T-helper 2 cell treated with Interferon-gamma antibody and Interleukin-4, amounts not matched to agents 5 μg/mL and 100 μg/mL, for 36 hours (primary cell): ENCODE data around the gene CUL1.

Source experiments
- DNase-seq: peaks from one replicate; pipeline ENCODE4 v3.0.0; 2021; ENCODE audit warnings: low spot score
- H3K27ac Mint-ChIP-seq: one replicate; pipeline ENCODE4 v1.8.0; 2021; ENCODE audit warnings: mild to moderate bottlenecking, mixed read lengths
- H3K27me3 Mint-ChIP-seq: one replicate; pipeline ENCODE4 v1.8.0; 2021; ENCODE audit warnings: low read depth, mixed read lengths
- H3K36me3 Mint-ChIP-seq: one replicate; pipeline ENCODE4 v1.8.0; 2021; ENCODE audit warnings: low read depth, mixed read lengths
- H3K4me1 Mint-ChIP-seq: one replicate; pipeline ENCODE4 v1.8.0; 2021; ENCODE audit warnings: low read depth, mixed read lengths
- H3K4me3 Mint-ChIP-seq: one replicate; pipeline ENCODE4 v1.8.0; 2022; ENCODE audit warnings: mild to moderate bottlenecking, moderate library complexity, mixed read lengths
- H3K9me3 Mint-ChIP-seq: one replicate; pipeline ENCODE4 v1.8.0; 2021; ENCODE audit warnings: mixed read lengths

CUL1 gene

DNA sequence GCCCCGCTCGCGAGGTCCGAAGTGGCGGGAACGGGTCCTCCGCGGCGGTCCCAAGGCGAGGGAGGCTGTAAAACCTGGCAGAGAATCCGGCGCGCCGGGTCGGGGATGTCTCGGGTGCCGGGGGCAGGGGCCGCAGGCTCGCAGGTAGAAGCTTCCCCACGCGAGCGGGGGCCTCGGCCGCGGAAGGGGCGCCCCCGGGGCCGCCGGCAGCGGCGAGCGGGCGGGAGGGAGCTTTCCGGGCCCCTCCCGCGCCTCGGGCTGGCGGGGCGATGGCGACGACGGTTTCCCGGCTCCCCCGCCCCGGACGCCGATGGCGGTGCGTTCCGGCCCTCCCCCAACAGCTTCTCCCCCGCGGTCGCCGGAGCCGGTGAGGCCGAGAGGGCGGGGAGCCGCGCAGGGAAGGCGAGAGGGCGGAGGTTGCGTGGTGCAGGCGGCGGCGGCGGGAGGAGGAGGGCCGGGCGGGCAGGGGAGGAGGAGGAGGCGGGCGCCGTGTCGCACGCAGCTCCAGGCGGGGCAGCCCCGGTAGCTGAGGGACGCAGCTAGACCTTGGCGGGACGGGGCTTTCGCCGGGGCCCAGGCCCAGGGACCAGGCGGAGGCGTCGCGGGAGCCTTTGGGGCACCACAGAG, at the start of gene CUL1:
Gene CUL1 (plus strand): TSS at position 507 of the 627 bp plus-strand sequence. CDS start 31,220 bp downstream, outside the sequence.
- peak within 1 kb of the TSS; percentile 88 for H3K27ac Mint-ChIP-seq
- H3K27me3 Mint-ChIP-seq, result no peaks in the 10 kb centered on the region
- H3K4me3 Mint-ChIP-seq, result peak within 1 kb of the TSS; percentile 87
- H3K9me3 Mint-ChIP-seq, result no peaks in the 10 kb centered on the region
- peaks cover 41% of the 10 kb centered on the region for H3K4me1 Mint-ChIP-seq
- H3K36me3 Mint-ChIP-seq, result peaks cover 3% of the 10 kb centered on the region
- peak; percentile 83 for DNase-seq

DNA sequence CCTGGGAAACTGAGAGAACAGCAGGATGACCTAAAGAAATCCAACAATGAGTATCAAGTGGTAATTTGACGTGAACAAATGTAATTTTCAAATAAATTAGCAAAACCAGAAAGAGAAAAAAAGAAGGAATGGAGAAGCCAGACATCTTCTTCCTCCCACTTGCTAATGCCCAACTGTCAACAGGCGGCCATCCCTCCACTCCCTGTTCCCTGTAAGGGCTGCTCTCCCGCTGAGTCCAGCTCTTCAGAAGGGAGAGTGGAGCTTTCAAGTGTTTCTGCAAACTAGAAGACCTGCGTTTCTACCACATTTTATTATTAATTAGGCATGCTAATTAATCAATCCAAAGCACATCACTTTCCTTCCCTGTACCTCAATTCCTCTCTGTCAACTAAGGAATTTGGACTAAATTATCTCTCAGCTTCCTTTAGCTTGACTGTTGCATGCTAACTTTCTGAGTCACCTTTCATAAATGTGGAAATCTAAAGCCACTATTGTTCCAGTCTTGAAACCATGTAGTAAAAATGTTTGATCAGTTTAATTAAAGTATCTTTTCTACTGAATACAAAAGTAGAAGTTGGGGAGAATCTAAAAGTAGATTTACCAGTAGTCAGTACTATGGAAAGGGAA, 48.4 kb upstream of the CUL1 start:
- Mint-ChIP-seq H3K9me3 (no peaks in the 10 kb centered on the region), H3K4me3 (no peak overlapping the region), H3K27ac (no peak overlapping the region), H3K36me3 (no peaks in the 10 kb centered on the region), H3K27me3 (peaks cover 29% of the 10 kb centered on the region), H3K4me1 (no peaks in the 10 kb centered on the region)
- DNase-seq, result no peak

DNA sequence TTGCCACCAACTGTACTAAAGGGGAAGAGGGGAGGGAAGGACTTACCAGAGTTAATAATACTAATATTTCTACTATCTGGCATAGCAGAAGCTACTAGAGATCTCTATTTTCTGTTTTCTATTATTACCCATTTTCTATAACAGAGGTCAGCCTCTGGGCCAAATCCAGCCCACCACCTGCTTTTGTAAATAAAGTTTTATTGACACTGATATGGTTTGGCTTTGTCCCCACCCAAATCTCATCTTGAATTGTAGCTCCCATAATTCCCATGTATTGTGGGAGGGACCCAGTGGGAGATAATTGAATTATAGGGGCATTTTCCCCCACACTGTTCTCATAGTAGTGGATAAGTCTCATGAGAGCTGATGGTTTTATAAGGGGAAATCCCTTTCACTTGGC, 45.9 kb upstream of the CUL1 start:
- Mint-ChIP-seq H3K27me3 (peaks cover 22% of the 10 kb centered on the region), H3K4me1 (no peaks in the 10 kb centered on the region), H3K27ac (no peak overlapping the region), H3K36me3 (no peaks in the 10 kb centered on the region), H3K4me3 (no peak overlapping the region), H3K9me3 (no peaks in the 10 kb centered on the region)
- no peak for DNase-seq

DNA sequence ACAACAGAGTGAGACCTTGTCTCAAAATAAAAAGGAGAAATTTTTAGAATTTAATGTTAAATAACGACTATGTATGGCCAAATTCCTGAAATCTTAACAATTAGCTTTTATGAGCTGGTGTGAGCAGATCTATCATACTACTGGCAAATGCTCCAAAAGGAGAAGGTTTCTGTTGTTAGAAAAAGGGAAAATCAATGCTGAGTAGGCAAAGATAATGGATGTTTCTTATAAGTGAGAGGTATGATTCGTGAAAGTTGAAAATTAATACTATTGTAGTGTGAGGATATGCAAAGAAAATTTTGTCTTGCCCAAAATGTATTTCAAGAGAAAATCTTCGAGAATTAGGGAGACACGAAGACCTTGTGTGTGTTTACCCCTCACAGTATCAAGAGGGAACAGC, 40.8 kb upstream of the CUL1 start:
- no peaks in the 10 kb centered on the region for H3K36me3 Mint-ChIP-seq
- peaks cover 5% of the 10 kb centered on the region for H3K27me3 Mint-ChIP-seq
- no peaks in the 10 kb centered on the region for H3K9me3 Mint-ChIP-seq
- peaks cover 3% of the 10 kb centered on the region for H3K4me1 Mint-ChIP-seq
- no peak overlapping the region for H3K4me3 Mint-ChIP-seq
- DNase-seq, result no peak
- H3K27ac Mint-ChIP-seq, result no peak overlapping the region

DNA sequence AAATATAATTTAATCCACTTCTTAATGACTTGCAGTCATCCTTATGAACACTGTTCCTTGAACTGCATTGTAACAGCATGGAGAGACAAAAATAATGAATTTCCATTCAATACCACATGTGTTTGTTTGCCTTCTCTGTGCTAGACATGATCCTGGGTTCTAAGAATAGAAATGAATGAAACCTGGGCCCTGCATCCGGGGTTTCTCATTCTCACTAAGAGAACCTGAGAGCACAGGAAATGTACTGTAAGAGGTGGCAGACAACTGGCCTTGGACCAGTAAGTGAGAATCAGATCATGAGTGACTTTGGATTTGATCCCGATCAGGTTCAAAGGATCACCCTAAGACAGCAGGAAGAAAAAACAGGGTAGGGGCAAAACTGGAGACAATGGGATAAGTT, 37.2 kb upstream of the CUL1 start:
- Mint-ChIP-seq H3K27me3 (peaks cover 6% of the 10 kb centered on the region), H3K4me3 (no peak overlapping the region), H3K36me3 (no peaks in the 10 kb centered on the region), H3K4me1 (peaks cover 3% of the 10 kb centered on the region), H3K9me3 (no peaks in the 10 kb centered on the region), H3K27ac (no peak overlapping the region)
- no peak for DNase-seq

DNA sequence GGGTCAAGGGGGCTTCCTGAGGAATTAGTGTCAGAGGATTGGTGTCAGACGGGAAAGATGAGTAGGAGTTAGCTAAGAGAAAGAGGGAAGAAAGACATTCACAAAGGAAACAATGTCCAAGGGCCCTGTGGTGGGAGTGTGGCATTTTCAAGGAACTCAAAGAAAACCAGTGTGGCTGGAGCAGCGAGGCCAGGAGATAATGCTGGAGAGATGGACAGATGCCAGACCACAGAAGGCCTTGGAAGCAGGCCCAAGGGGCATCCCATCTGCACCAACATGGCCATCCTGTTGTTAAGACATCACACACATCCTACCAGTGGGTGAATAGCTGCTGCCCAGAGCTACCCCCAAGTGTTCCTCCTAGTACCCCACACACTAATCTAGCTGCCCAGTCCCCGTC, 36.1 kb upstream of the CUL1 start:
- Mint-ChIP-seq H3K4me3 (no peak overlapping the region), H3K4me1 (peaks cover 3% of the 10 kb centered on the region), H3K36me3 (no peaks in the 10 kb centered on the region), H3K27me3 (peaks cover 11% of the 10 kb centered on the region), H3K27ac (no peak overlapping the region), H3K9me3 (no peaks in the 10 kb centered on the region)
- DNase-seq, result no peak

DNA sequence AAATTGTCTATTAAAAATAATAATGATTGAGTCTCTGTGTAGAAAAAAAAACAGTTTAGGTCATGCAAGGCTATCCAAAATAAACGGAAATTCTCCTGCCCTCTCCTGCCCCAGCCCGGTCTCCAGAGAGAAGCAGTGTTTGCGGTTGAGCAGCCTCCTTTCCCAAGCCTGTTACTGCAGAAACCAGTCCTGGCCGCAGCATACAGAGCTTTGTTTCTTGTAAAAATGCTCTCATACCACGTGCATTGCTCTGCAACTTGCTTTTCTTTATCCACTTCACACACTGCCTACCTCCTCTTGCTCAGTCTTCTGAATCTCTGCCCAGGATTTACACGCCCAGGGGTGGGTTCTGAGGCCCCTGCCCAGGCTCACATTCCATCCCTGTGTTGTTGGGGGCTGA, 34.4 kb upstream of the CUL1 start:
- Mint-ChIP-seq H3K27ac (no peak overlapping the region), H3K9me3 (no peaks in the 10 kb centered on the region), H3K4me1 (peaks cover 3% of the 10 kb centered on the region), H3K4me3 (no peak overlapping the region), H3K36me3 (no peaks in the 10 kb centered on the region), H3K27me3 (peaks cover 11% of the 10 kb centered on the region)
- DNase-seq, result no peak

DNA sequence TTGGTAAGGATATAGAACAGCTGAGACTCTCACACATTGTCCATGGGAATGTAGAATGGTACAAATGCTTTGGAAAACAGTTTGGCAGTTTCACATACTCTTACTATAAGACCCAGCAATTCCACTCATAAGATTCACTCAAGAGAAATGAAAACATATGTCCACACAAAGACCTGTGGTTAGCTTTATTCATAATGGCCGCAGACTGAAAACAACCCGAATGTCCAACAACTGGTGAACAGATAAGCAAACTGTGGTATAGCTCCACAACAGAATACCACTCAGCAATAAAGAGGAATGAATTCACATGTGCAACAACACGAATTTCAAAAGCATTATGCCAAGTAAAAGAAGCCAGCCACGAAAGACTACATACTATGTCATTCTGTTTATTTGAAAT, 33.5 kb upstream of the CUL1 start:
- H3K4me1 Mint-ChIP-seq, result peaks cover 4% of the 10 kb centered on the region
- peaks cover 11% of the 10 kb centered on the region for H3K27me3 Mint-ChIP-seq
- no peak overlapping the region for H3K27ac Mint-ChIP-seq
- H3K4me3 Mint-ChIP-seq, result no peak overlapping the region
- H3K36me3 Mint-ChIP-seq, result no peaks in the 10 kb centered on the region
- no peak for DNase-seq
- H3K9me3 Mint-ChIP-seq, result peaks cover under 1% of the 10 kb centered on the region

DNA sequence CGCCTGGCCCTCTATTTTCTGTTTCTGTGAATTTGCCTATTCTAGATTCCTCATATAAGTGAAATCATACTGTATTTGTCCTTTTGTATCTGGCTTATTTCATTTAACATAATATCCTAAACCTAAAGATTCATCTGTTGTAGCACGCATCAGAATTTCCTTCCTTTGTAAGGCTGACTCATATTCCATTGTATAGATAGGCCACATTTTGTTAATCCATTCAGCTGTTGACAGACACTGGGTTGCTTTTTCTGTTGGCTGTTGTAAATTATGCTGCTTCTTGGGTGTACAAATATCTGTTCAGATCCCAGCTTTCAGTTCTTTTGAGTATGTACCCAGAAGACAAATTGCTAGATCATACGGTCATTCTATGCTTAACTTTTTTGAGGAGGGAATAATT, 28.8 kb upstream of the CUL1 start:
- Mint-ChIP-seq H3K36me3 (peaks cover 10% of the 10 kb centered on the region), H3K4me3 (no peak overlapping the region)

DNA sequence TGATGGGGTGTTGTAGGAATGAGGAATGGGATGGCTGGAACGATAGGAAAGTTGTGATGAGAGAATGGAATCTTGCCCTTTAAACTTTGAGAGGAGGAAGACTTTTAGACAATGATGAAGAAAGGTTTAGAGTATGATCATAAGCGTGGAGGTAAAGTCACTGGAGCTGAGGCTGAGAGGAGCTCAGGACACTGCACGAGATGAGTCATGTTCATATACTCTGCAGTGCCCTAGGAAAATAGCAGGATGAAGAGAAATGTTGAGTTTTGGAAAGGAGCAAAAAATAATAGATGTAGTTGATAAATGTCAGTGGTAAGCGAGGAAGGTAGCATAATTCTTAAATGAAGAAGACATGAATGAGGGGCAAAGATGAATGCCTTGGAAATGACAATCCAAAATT, 28.3 kb upstream of the CUL1 start:
- H3K9me3 Mint-ChIP-seq, result peaks cover 29% of the 10 kb centered on the region
- no peak overlapping the region for H3K4me3 Mint-ChIP-seq
- no peak overlapping the region for H3K27ac Mint-ChIP-seq
- no peak for DNase-seq
- peaks cover 7% of the 10 kb centered on the region for H3K27me3 Mint-ChIP-seq
- H3K4me1 Mint-ChIP-seq, result peaks cover 8% of the 10 kb centered on the region
- peaks cover 10% of the 10 kb centered on the region for H3K36me3 Mint-ChIP-seq

More for the DNA sequence above, 28.8 kb upstream of the CUL1 start:
- Mint-ChIP-seq H3K27me3 (peaks cover 11% of the 10 kb centered on the region), H3K4me1 (peaks cover 8% of the 10 kb centered on the region), H3K27ac (no peak overlapping the region), H3K9me3 (peaks cover 25% of the 10 kb centered on the region)
- DNase-seq, result no peak

DNA sequence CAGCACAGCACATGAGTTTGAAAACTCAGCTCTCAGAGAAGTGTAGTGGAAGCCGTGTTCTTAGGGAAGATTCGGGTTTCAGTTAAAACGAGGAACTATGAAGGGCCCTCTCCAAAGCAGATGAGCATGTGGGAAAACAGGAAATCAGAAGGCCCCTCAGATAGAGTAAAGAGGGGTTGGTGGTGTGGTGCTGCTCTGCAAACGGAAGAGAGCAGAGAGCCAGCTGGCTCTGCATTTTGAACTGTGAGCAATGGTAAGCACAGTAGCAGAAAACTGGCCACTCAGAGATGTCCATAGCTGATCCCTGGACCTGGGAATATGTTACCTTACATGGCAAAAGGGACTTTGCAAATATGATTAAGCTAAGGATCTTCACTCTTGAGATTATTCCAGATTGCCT, 27.9 kb upstream of the CUL1 start:
- no peak overlapping the region for H3K4me3 Mint-ChIP-seq
- DNase-seq, result no peak
- peaks cover 10% of the 10 kb centered on the region for H3K36me3 Mint-ChIP-seq
- H3K9me3 Mint-ChIP-seq, result peaks cover 33% of the 10 kb centered on the region
- peaks cover 8% of the 10 kb centered on the region for H3K4me1 Mint-ChIP-seq
- H3K27me3 Mint-ChIP-seq, result peaks cover 6% of the 10 kb centered on the region
- H3K27ac Mint-ChIP-seq, result no peak overlapping the region

DNA sequence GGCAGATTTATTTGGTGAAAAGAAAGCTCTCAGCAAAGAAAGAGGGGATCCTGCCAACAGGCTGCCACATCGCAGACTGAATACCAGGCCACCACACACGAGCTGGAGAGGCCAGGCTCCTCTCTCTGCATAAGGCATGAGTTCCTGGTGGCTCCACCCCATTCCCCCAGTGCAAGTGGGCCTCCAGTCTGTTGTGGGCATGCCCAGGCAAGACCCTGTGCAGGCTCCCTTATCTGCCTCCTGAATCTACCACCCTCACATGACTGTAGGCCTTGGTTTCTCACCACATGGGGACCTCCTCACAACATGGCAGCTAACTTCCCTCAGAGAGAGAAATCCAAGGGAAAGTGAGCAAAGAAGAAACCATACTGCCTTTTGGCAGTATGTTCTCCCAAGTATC, 26.7 kb upstream of the CUL1 start:
- H3K27me3 Mint-ChIP-seq, result peaks cover 8% of the 10 kb centered on the region

DNA sequence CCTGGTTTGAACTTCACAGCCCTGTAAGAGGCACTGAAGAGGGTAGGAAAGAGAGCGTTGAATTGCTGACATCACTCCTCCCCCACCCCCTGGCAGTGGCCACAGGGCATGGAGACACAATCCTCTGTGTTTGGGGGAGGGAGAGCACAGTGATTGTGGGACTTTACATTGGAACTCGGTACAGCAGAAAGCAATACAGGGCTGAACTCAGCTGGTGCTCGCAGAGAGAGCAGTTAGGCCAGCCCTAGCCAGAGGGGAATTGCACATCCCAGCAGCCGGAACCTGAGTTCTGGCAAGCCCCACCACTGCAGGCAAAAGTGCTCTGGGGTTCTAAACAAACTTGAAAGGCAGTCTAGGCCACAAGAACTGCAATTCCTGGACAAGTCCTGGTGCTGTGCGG, 24.0 kb upstream of the CUL1 start:
- Mint-ChIP-seq H3K27ac (no peak overlapping the region), H3K27me3 (peaks cover 19% of the 10 kb centered on the region), H3K9me3 (peaks cover 38% of the 10 kb centered on the region), H3K36me3 (peaks cover 10% of the 10 kb centered on the region), H3K4me3 (no peak overlapping the region), H3K4me1 (peaks cover 8% of the 10 kb centered on the region)
- DNase-seq, result no peak

More for the DNA sequence above, 26.7 kb upstream of the CUL1 start:
- no peak for DNase-seq
- Mint-ChIP-seq H3K36me3 (peaks cover 10% of the 10 kb centered on the region), H3K27ac (no peak overlapping the region), H3K4me1 (peaks cover 8% of the 10 kb centered on the region), H3K4me3 (no peak overlapping the region), H3K9me3 (peaks cover 38% of the 10 kb centered on the region)

DNA sequence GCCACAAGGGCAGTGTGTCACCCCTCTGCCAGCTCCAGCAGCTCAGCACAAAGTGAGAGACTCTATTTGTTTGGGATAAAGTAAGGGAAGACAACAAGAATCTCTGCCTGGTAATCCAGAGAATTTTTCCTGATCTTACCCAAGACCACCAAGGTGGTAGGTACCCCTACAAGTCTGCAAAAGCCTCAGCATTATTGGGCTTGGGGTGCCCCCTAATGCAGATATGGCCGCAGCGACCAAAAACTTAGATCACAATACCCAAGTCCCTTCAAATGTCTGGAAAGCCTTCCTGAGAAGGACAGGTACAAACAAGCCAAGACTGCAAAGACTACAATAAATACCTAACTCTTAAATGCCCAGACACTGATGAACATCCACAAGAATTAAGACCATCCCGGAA, 22.4 kb upstream of the CUL1 start:
- DNase-seq, result no peak
- no peak overlapping the region for H3K27ac Mint-ChIP-seq
- H3K27me3 Mint-ChIP-seq, result peaks cover 35% of the 10 kb centered on the region
- H3K4me1 Mint-ChIP-seq, result peaks cover 5% of the 10 kb centered on the region
- H3K4me3 Mint-ChIP-seq, result no peak overlapping the region
- H3K9me3 Mint-ChIP-seq, result peaks cover 33% of the 10 kb centered on the region
- H3K36me3 Mint-ChIP-seq, result peaks cover 9% of the 10 kb centered on the region

DNA sequence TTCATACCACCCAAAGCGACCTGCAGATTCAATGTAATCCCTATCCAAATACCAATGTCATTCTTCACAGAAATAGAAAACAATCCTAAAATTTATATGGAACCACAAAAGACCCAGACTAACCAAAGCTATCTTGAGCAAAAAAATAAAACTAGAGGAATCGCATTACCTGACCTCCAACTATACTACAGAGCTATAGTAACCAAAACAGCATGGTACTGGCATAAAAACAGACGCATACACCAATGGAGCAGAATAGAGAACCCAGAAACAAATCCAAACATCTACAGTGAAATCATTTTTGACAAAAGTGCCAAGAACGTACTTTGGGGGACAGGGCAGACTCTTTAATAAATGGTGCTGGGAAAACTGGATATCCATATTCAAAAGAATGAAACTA, 16.9 kb upstream of the CUL1 start:
- no peak for DNase-seq
- no peak overlapping the region for H3K27ac Mint-ChIP-seq

More for the DNA sequence above, 16.9 kb upstream of the CUL1 start:
- peaks cover 41% of the 10 kb centered on the region for H3K27me3 Mint-ChIP-seq
- H3K4me1 Mint-ChIP-seq, result no peaks in the 10 kb centered on the region
- peaks cover 7% of the 10 kb centered on the region for H3K9me3 Mint-ChIP-seq
- no peak overlapping the region for H3K4me3 Mint-ChIP-seq
- no peaks in the 10 kb centered on the region for H3K36me3 Mint-ChIP-seq
